Measurements from ENCODE around the gene DPP7.

The DPP7 gene

GRCh38 chr9:137067860-137068538 is 46.5 kb downstream of the DPP7 start (continued):
- TF ChIP-seq ZNF544 (tag by site-specific recombination; IDR thresholded peaks at IDR 0.05) = no peak
- no peak for TF ChIP-seq ZBTB49 (tag by site-specific recombination; IDR thresholded peaks at IDR 0.05; ENCODE audit: low read depth)
- peak; percentile 63; the same call in 1 of the 2 replicates for TF ChIP-seq ZBTB6 (tag by site-specific recombination; IDR thresholded peaks at IDR 0.05)
- TF ChIP-seq KLF9 (tag by site-specific recombination; IDR thresholded peaks at IDR 0.05; ENCODE audit: low read depth) = peak; percentile 55; the same call in 1 of the 2 replicates
- 0 out of 2 replicates have a peak, but pooled peaks have one; percentile 26 for TF ChIP-seq KLF17 (tag by site-specific recombination; IDR thresholded peaks at IDR 0.05)
- no peak for TF ChIP-seq TCF7L2 (IDR thresholded peaks at IDR 0.05; ENCODE audit: borderline replicate concordance, low read depth, low read length)
- no peak for TF ChIP-seq ZNF48 (tag by site-specific recombination; IDR thresholded peaks at IDR 0.05)
- TF ChIP-seq ZNF175 (tag by site-specific recombination; IDR thresholded peaks at IDR 0.05) = no peak
- TF ChIP-seq ZNF600 (tag by site-specific recombination; IDR thresholded peaks at IDR 0.05) = peak; percentile 72
- TF ChIP-seq HOXD13 (CRISPR knock-in tag; IDR thresholded peaks at IDR 0.05; ENCODE audit: borderline replicate concordance) = no peak
- no peak for TF ChIP-seq ZNF785 (tag by site-specific recombination; IDR thresholded peaks at IDR 0.05)
- TF ChIP-seq KLF1 (tag by site-specific recombination; IDR thresholded peaks at IDR 0.05) = 0 out of 2 replicates have a peak, but pooled peaks have one; percentile 9
- TF ChIP-seq ZNF692 (tag by site-specific recombination; IDR thresholded peaks at IDR 0.05) = peak; percentile 46; the same call in 1 of the 2 replicates
- TF ChIP-seq ZBTB20 (tag by site-specific recombination; IDR thresholded peaks at IDR 0.05) = peak; percentile 73
- no peak for TF ChIP-seq BCL11A (tag by site-specific recombination; IDR thresholded peaks at IDR 0.05; ENCODE audit: low read depth)
- TF ChIP-seq ZNF2 (tag by site-specific recombination; IDR thresholded peaks at IDR 0.05) = peak; percentile 61; the same call in 1 of the 2 replicates
- peak; percentile 47; the same call in 1 of the 2 replicates for TF ChIP-seq KLF10 (tag by site-specific recombination; IDR thresholded peaks at IDR 0.05)
- TF ChIP-seq ZNF221 (tag by site-specific recombination; IDR thresholded peaks at IDR 0.05; ENCODE audit: borderline replicate concordance) = no peak
- peak; percentile 65 for TF ChIP-seq ZBTB17 (tag by site-specific recombination; IDR thresholded peaks at IDR 0.05)
- TF ChIP-seq ZNF114 (tag by site-specific recombination; IDR thresholded peaks at IDR 0.05) = no peak
- peak; percentile 42; the same call in 1 of the 2 replicates for TF ChIP-seq ZNF335 (tag by site-specific recombination; conservative IDR thresholded peaks at IDR 0.05)
- TF ChIP-seq GLIS1 (tag by site-specific recombination; IDR thresholded peaks at IDR 0.05) = no peak
- peak; percentile 25; the same call in 1 of the 2 replicates for TF ChIP-seq ZBTB8A (tag by site-specific recombination; IDR thresholded peaks at IDR 0.05)
- no peak for TF ChIP-seq ZNF274 (IDR thresholded peaks at IDR 0.05; ENCODE audit: low read length)
- TF ChIP-seq ZNF274 (tag by site-specific recombination; IDR thresholded peaks at IDR 0.05; ENCODE audit: borderline replicate concordance) = no peak
